Activated CD8-positive, alpha-beta memory T cell treated with anti-CD3 and anti-CD28 coated beads, Interleukin-2, amount 50 U/mL, for 24 hours (primary cell): ENCODE results near the gene HPRT1.
"Not testable (repeated sequence)": the region's sequence is repeated elsewhere in the genome, so short reads cannot be mapped to it uniquely, and the experiment has no call there.

Experiments
- DNase-seq: peaks from one replicate; pipeline ENCODE4 v3.0.0-alpha.2; 2020; ENCODE audit errors: extremely low read depth

Gene HPRT1, protein sequence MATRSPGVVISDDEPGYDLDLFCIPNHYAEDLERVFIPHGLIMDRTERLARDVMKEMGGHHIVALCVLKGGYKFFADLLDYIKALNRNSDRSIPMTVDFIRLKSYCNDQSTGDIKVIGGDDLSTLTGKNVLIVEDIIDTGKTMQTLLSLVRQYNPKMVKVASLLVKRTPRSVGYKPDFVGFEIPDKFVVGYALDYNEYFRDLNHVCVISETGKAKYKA

DNA sequence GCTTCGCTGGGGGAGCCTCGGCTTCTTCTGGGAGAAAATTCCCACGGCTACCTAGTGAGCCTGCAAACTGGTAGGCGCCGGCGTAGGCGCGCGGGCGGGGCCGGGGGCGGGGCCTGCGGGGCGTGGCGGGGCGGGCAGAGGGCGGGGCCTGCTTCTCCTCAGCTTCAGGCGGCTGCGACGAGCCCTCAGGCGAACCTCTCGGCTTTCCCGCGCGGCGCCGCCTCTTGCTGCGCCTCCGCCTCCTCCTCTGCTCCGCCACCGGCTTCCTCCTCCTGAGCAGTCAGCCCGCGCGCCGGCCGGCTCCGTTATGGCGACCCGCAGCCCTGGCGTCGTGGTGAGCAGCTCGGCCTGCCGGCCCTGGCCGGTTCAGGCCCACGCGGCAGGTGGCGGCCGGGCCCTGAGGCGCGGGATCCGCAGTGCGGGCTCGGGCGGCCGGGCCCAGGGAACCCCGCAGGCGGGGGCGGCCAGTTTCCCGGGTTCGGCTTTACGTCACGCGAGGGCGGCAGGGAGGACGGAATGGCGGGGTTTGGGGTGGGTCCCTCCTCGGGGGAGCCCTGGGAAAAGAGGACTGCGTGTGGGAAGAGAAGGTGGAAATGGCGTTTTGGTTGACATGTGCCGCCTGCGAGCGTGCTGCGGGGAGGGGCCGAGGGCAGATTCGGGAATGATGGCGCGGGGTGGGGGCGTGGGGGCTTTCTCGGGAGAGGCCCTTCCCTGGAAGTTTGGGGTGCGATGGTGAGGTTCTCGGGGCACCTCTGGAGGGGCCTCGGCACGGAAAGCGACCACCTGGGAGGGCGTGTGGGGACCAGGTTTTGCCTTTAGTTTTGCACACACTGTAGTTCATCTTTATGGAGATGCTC, at the start of gene HPRT1:
Gene HPRT1 (plus strand): TSS at position 161 of the 857 bp plus-strand sequence. CDS start 147 bp downstream, at position 308.
- DNase-seq: peak; percentile 30

DNA sequence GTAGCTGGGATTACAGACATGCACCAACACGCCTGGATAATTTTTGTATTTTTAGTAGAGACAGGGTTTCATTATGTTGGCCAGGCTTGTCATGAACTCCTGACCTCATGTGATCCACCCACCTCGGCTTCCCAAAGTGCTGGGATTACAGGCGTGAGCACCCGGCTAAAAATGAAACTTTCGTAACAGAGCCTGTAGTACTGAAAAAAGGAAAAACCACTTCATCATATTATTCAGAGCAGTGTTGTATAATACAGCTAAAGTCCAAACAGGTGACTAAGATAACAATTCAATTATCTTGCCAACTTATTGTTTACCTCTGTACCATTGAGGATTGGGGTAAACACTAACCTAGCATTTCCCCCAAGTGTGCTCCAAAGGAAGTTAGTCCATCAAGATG, 43.9 kb upstream of the HPRT1 start:
- DNase-seq: no peak

DNA sequence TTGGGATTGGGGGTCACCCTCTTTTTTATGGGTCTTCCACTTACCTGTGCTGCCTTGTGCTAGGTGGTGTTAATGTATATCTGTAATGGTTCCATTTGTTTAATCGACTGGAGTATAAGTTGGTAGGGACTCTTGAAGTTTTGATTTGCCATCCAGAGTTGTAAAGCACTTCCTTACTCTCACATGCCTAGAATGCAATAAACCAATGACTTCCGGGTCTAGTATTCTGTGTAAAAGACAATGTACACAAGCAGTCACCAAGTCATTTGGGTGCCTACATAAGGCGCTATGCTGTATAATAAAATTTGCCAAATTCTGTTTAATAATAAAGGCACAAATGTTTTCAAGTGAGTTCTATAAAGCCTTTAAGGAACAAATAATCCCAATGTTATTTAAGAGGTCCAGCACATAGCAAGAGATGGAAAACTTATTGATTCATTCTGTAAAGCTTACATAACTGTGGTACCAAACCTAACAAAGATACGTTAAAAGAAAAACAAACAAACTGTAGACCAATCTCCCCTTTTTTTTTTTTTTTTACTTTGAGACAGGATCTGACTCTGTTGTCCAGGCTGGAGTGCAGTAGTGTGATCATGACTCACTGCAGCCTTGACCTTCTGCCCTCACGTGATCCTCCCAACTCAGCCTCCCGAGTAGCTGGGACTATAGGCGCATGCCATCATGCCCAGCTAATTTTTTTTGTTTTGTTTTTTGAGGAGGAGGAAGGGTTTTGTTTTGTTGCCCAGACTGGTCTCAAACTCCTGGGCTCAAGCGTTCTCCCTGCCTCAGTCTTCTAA, 41.5 kb upstream of the HPRT1 start:
- no peak for DNase-seq

GRCh38 chrX:134419784-134420183, 40.2 kb upstream of the HPRT1 start:
- no peak for DNase-seq

DNA sequence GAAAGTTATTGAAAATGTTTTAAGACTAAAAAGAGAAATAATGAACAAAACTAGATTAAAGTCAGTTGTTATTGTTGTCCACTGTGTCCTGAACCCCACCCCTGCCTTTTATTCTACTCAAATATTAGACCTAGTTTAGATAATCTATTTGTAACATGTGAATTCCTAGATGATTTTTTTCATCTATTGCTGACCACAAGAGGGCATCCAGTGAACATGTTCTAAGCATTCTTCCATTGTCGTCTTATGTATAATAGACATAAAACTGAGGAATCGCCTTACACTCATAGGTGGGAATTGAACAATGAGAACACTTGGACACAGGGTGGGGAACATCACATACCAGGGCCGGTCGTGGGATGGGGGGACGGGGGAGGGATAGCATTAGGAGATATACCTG, 36.4 kb upstream of the HPRT1 start:
- DNase-seq: no peak

- DNase-seq: no peak
These were observed 33.7 kb upstream of the HPRT1 start for GRCh38 chrX:134426281-134426680.

- no peak for DNase-seq
These were observed 28.1 kb upstream of the HPRT1 start for GRCh38 chrX:134431894-134432293.

GRCh38 chrX:134435894-134436293, 24.1 kb upstream of the HPRT1 start:
- DNase-seq: no peak

DNA sequence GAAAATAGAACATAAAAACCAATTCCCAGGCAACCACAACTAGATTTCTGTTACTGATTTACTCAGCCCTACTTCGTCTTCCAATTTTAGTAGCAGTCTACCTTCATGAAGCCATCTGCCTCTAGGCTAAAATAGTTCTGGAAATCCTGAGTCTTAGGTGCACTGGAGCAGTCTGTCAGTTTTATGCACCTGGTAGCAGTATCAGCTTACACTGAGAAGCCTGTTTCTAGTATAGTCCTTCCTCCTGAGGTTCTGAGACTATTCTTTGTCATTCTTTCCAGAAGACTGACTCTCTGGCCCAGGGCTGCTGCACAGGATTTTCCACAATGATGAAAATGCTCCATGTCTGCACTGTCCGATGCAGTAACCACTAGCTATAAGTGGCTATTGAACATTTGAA, 16.9 kb upstream of the HPRT1 start:
- no peak for DNase-seq

DNA sequence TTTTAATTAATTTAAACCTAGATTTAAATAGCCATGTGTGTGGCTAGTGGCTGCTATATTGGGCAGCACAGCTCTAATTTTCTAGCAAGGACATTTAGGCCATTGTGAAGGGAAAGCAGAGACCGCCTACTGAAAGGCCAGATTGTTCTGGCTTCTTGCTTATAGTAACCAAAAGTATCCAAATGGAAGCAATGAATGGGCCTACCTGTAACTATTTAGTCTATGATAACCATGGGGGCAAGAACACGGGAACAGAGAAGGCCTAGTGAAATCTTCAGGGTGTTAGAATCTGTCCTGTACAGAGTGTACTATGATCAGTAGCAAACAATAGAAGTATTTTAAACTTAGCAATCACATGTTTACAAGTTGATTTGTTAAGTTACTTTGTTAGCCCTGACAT, 16.5 kb upstream of the HPRT1 start:
- DNase-seq: no peak

DNA sequence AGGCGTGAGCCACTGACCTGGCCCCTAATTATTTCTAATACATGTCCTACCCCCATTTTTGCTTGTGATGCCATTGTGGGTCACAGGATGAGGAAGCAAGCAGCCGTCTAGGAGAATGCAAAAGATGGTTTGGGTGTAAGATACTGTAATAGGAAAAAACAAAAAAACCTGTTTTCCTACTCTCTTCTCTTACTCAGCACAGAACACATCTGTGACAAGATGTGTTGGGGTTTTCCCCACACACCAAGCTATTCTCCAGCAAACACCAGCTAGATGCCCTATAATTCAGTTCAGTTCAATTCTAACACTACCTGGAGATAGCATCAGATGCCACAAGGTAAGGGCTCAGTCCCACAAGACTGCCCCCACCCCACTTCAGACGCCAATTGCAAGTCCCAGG, 15.3 kb upstream of the HPRT1 start:
- no peak for DNase-seq

DNA sequence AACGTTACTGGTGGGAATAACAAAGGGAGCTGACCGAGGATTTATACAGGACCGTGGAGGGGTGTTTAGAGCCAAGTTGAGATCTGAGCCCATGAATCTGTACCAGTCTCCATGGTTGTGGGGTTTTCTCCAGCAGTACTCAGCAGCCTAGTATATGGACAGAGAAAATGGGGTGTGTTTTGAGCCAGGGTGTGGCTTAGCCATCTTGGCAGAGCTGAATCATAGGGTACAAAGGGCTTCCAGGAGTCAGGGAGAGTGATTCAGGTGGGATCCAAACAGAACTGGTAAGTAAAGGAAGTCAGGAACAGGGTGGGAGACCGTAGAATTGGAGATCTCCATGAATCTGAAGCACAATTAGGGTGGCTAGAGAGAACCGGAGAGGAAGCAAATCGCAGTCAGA, 7.4 kb upstream of the HPRT1 start:
- no peak for DNase-seq

- no peak for DNase-seq
These were observed 6.3 kb upstream of the HPRT1 start for GRCh38 chrX:134453631-134454030.

GRCh38 chrX:134454506-134454905, 5.5 kb upstream of the HPRT1 start:
- DNase-seq: no peak

- DNase-seq: no peak
These were observed 2.3 kb upstream of the HPRT1 start for GRCh38 chrX:134457708-134458107.

- DNase-seq: no peak
These were observed 321 bp upstream of the HPRT1 start for GRCh38 chrX:134459683-134460004.

- no peak for DNase-seq
These were observed 876 bp downstream of the HPRT1 start for GRCh38 chrX:134460862-134461220.

DNA sequence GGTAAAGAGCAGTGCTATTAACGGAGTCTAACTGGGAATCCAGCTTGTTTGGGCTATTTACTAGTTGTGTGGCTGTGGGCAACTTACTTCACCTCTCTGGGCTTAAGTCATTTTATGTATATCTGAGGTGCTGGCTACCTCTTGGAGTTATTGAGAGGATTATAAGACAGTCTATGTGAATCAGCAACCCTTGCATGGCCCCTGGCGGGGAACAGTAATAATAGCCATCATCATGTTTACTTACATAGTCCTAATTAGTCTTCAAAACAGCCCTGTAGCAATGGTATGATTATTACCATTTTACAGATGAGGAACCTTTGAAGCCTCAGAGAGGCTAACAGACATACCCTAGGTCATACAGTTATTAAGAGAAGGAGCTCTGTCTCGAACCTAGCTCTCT, 1.5 kb downstream of the HPRT1 start:
- no peak for DNase-seq

DNA sequence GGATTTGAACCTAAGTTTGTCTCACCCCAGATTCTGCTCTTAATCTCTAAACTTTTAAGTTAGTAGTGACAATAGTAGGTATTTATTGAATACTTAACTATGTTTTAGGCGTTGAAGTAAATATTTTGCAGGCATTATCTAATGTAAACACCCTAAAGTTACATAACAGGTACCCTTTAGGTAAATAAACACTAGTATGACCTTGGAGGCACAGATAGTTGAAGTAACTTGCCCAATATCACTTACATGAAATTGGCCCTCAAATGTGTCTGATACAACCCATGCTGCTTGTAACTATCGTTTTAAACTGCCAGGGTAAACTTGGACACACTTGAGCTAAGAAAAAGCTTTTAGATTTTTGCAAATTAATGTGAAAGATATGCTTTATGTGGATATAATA, 3.0 kb downstream of the HPRT1 start:
- no peak for DNase-seq

DNA sequence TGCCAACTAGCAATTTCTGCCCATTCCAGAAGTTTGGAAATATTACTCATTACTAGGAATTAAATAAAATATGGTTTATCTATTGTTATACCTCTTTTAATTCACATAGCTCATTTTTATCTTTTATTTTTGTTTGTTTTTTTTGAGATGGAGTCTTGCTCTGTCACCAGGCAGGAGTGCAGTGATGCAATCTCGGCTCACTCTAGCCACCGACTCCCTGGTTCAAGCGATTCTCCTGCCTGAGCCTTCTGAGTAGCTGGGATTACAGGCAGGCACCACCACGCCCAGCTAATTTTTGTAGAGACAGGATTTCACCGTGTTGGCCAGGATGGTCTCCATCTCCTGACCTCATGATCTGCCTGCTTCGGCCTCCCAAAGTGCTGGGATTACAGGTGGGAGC, 4.5 kb downstream of the HPRT1 start:
- not testable (repeated sequence) for DNase-seq

DNA sequence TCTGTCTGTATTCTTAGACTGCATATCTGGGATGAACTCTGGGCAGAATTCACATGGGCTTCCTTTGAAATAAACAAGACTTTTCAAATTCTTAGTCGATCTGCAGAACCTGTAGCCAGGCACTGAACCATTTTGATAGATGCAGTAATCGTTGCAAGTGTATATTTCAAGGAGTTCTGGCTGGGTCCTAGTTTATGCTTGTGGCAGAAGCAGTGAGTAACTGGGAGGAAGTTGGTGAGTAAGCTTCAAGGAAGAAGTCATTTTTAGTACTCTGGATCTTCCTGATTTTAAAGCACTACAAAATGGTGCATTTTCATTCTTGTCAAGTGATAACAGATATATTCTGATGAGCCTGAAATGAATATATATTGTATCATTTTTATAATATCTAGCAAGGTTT, 9.5 kb downstream of the HPRT1 start:
- DNase-seq: no peak

DNA sequence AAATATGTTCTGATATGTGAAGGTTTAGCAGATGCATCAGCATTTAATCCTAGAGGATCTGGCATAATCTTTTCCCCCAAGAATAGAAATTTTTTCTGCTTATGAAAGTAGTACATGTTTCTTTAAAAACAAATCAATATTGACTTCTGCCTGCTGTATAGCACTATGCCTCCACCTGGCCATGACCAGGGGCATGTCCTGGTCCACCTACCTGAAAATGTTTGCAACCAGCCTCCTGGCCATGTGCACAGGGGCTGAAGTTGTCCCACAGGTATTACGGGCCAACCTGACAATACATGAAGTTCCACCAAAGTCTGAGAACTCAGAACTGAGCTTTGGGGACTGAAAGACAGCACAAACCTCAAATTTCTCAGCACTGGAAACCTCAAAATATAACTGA, 10.0 kb downstream of the HPRT1 start:
- no peak for DNase-seq

DNA sequence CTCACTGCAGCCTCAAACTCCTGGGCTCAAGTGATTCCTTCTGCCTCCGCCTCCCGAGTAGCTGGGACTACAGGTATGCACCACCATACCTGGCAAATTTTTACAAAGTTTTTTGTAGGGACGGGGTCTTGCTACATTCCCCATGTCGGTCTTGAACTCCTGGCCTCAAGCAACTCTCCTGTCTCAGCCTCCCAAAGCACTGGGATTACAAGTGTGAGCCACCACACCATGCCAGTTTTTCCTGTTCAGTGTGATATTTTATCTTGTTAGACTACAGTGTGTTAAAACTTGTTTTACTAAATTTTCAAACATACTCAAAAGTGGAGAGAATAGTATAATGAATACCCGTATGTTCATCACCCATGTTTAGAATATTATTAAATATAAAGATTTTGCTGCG, 12.1 kb downstream of the HPRT1 start:
- no peak for DNase-seq
